ENCODE data around the gene UNC119B.

- TF ChIP-seq BHLHE40 (IDR thresholded peaks at IDR 0.05; ENCODE audit: low read depth, low read length), result no peak
- TF ChIP-seq CEBPB (IDR thresholded peaks at IDR 0.05; ENCODE audit: low read depth, low read length), result no peak
- TF ChIP-seq CTCF (conservative IDR thresholded peaks at IDR 0.05; ENCODE audit: low read depth, low read length), result no peak
- TF ChIP-seq POLR2A (IDR thresholded peaks at IDR 0.05; ENCODE audit: low read depth, low read length), result no peak
- no peak for TF ChIP-seq SMC3 (IDR thresholded peaks at IDR 0.05; ENCODE audit: low read depth, low read length)
- no peak for TF ChIP-seq RCOR1 (IDR thresholded peaks at IDR 0.05; ENCODE audit: insufficient replicate concordance, low read length)
Measured at GRCh38 chr12:120771097-120771496, 60.8 kb downstream of the UNC119B start.

All from IMR-90 (cell line).